HG03025 (cell line): ENCODE data around the gene MRPS22.

Experiments used
- ATAC-seq: cut with Tn5 transposase; IDR thresholded peaks from one replicate; pipeline ENCODE4 v1.9.1; 2021; ENCODE audit warnings: mild to moderate bottlenecking, moderate library complexity; ENCODE audit not compliant: unreplicated experiment, low FRiP score

The MRPS22 gene

GRCh38 chr3:139310474-139310933, 33.3 kb upstream of the MRPS22 start:
- no peak for ATAC-seq

GRCh38 chr3:139311557-139311956, 32.3 kb upstream of the MRPS22 start:
- ATAC-seq, result no peak

- no peak for ATAC-seq
Measured at GRCh38 chr3:139312416-139312815, 31.4 kb upstream of the MRPS22 start.

- ATAC-seq, result no peak
Measured at GRCh38 chr3:139312959-139313358, 30.9 kb upstream of the MRPS22 start.

- ATAC-seq, result no peak
Measured at GRCh38 chr3:139313921-139314320, 29.9 kb upstream of the MRPS22 start.

- no peak for ATAC-seq
Measured at GRCh38 chr3:139317215-139317614, 26.6 kb upstream of the MRPS22 start.

GRCh38 chr3:139317660-139318430, 26.0 kb upstream of the MRPS22 start:
- ATAC-seq, result no peak

GRCh38 chr3:139318431-139318816, 25.4 kb upstream of the MRPS22 start:
- no peak for ATAC-seq

GRCh38 chr3:139318826-139319225, 25.0 kb upstream of the MRPS22 start:
- no peak for ATAC-seq

- ATAC-seq, result no peak
Measured at GRCh38 chr3:139319428-139320402, 24.1 kb upstream of the MRPS22 start.

- no peak for ATAC-seq
Measured at GRCh38 chr3:139320551-139321309, 23.1 kb upstream of the MRPS22 start.

GRCh38 chr3:139322346-139322745, 21.5 kb upstream of the MRPS22 start:
- ATAC-seq, result no peak

GRCh38 chr3:139323146-139323545, 20.7 kb upstream of the MRPS22 start:
- ATAC-seq, result no peak

GRCh38 chr3:139324456-139324855, 19.4 kb upstream of the MRPS22 start:
- ATAC-seq, result no peak

GRCh38 chr3:139325551-139325950, 18.3 kb upstream of the MRPS22 start:
- ATAC-seq, result no peak

GRCh38 chr3:139326131-139326530, 17.7 kb upstream of the MRPS22 start:
- ATAC-seq, result no peak

- ATAC-seq, result no peak
Measured at GRCh38 chr3:139326707-139327106, 17.1 kb upstream of the MRPS22 start.

- ATAC-seq, result no peak
Measured at GRCh38 chr3:139327231-139327630, 16.6 kb upstream of the MRPS22 start.

GRCh38 chr3:139327861-139328260, 16.0 kb upstream of the MRPS22 start:
- no peak for ATAC-seq

- no peak for ATAC-seq
Measured at GRCh38 chr3:139328356-139328755, 15.5 kb upstream of the MRPS22 start.
